Memory B cell (primary cell): ENCODE results near the gene PROM1.

Source experiments
- ATAC-seq: fragments of 150-1000 bp; cut with Tn5 transposase; 2 replicates; pipeline ENCODE4 v1.10.0; 2021; ENCODE audit warnings: low read depth, mild to moderate bottlenecking, moderate library complexity
- DNase-seq, 2 donors: peaks; one replicate each; pipeline ENCODE4 v3.0.0; 2022; ENCODE audit warnings: low spot score in 2 of 2
- H3K27ac Mint-ChIP-seq: one replicate; pipeline ENCODE4 v1.8.0; 2022; ENCODE audit warnings: mild to moderate bottlenecking, moderate library complexity, mixed read lengths
- H3K27me3 Mint-ChIP-seq: one replicate; pipeline ENCODE4 v1.8.0; 2022; ENCODE audit warnings: mixed read lengths
- H3K36me3 Mint-ChIP-seq: one replicate; pipeline ENCODE4 v1.8.0; 2022; ENCODE audit warnings: mild to moderate bottlenecking, mixed read lengths
- H3K4me1 Mint-ChIP-seq: one replicate; pipeline ENCODE4 v1.8.0; 2022; ENCODE audit warnings: mixed read lengths
- H3K4me3 Mint-ChIP-seq: one replicate; pipeline ENCODE4 v1.8.0; 2022; ENCODE audit warnings: mild to moderate bottlenecking, moderate library complexity, mixed read lengths
- H3K9me3 Mint-ChIP-seq: one replicate; pipeline ENCODE4 v1.8.0; 2022; ENCODE audit warnings: mixed read lengths

The PROM1 gene

DNA sequence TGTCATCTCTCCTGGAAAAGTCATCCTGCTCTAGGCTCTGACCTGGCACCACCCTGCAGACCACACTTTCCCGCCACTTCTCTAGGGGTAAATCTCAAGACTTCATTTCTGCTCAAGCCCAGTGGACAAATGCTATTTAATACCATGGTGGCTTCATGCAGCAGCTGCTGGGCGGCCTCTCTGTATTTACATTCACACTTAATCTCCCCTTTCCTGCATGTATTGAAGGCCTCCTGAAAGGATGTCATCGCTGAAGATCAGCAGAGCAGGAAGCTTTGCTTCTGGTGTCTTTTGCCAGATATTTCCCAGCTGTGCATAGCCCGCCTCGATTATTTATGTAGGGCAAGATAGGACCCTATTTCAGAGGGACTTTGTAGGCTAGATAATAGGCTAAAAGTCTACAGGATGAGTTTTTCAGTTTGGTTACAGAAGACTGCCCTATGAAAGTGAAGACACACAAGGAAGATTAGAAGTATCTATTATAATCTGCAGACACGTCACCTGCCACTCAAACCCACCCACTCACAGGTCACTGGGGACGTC lies 17.2 kb downstream of the PROM1 start:
- Mint-ChIP-seq H3K4me1 (no peaks in the 10 kb centered on the region), H3K27me3 (peaks cover 7% of the 10 kb centered on the region), H3K27ac (no peak overlapping the region), H3K36me3 (no peaks in the 10 kb centered on the region), H3K4me3 (no peak overlapping the region), H3K9me3 (peaks cover 2% of the 10 kb centered on the region)
- no peak for DNase-seq
- no peak for ATAC-seq

DNA sequence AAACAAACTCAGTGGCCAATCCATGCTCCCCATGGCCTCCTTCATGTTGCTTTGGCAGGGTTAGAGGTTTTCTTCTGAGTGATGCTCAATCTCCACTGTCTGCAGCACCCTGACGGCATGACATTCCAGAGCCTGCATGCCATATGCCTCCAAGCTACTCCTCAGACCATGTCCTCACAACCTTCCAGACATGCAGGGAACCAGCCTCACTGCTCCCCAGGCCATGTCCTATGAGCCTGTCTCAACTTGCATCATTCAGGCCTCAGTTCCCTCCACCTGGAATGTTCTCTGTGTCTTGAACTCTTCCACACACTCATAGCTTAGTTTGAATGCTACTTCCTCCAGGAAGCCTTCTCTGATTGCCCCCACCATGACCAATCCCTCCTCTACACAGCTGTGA lies 18.8 kb downstream of the PROM1 start:
- no peaks in the 10 kb centered on the region for H3K4me1 Mint-ChIP-seq
- peaks cover 2% of the 10 kb centered on the region for H3K9me3 Mint-ChIP-seq
- no peaks in the 10 kb centered on the region for H3K36me3 Mint-ChIP-seq
- no peak overlapping the region for H3K4me3 Mint-ChIP-seq
- no peak for DNase-seq
- peaks cover 9% of the 10 kb centered on the region for H3K27me3 Mint-ChIP-seq
- no peak for ATAC-seq
- no peak overlapping the region for H3K27ac Mint-ChIP-seq

DNA sequence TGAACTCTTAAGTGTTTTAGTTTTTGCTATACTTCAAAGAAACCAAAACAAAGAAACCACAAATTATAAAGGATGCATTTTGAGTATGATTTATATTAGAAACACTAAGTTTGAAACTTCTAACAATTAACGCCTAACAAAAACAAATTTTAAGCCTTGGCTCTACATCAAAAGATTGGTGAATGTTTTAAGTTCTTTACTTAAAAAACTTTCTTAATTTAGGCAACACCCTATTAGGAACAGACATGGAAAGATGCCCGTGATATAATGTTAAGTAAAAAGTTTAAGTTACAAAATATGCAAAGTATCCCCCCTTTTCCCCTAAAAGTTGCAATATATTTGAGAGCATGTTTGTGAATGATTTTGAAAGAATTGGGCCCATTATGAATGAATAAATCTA lies 21.2 kb downstream of the PROM1 start:
- Mint-ChIP-seq H3K4me3 (no peak overlapping the region), H3K27ac (no peak overlapping the region), H3K9me3 (peaks cover 2% of the 10 kb centered on the region), H3K36me3 (no peaks in the 10 kb centered on the region), H3K27me3 (peaks cover 10% of the 10 kb centered on the region), H3K4me1 (no peaks in the 10 kb centered on the region)
- no peak for ATAC-seq
- no peak for DNase-seq

DNA sequence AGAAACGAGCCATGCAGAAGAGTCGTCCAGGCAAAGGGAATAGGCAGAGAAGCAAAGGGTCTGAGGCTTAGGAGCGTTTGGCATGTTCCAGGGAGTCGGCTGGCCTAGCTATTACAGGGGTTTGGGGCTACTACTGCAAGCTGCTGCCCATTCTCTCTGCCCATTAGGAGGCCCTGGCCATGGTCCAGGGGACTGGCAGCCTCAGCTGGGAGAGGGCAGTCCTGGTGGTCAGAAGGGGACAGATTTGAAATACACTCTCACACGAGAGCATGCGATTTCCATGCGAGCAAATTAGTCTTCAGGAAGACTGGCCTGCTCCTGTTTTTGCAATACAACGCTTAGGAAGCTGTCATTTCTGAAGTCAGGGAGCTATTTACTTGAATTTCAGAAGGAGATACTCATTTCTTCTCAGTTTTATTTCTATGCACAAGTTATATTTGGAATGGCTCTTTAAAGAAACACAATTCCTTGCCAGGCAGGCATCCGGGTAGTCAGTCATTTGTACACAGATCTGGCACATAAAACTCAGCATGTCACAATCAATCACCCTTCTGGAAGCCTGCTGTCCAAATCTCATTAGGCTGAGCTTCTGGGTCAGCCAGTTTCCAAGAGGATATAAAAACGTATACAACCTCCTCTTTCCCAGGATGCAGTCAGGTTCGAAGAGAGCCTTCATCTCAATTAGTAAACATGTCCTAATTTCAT lies 27.0 kb downstream of the PROM1 start:
- no peaks in the 10 kb centered on the region for H3K4me1 Mint-ChIP-seq
- H3K9me3 Mint-ChIP-seq = no peaks in the 10 kb centered on the region
- no peak overlapping the region for H3K4me3 Mint-ChIP-seq
- ATAC-seq = no peak
- no peak overlapping the region for H3K27ac Mint-ChIP-seq
- DNase-seq = no peak
- no peaks in the 10 kb centered on the region for H3K36me3 Mint-ChIP-seq
- H3K27me3 Mint-ChIP-seq = peaks cover 24% of the 10 kb centered on the region

DNA sequence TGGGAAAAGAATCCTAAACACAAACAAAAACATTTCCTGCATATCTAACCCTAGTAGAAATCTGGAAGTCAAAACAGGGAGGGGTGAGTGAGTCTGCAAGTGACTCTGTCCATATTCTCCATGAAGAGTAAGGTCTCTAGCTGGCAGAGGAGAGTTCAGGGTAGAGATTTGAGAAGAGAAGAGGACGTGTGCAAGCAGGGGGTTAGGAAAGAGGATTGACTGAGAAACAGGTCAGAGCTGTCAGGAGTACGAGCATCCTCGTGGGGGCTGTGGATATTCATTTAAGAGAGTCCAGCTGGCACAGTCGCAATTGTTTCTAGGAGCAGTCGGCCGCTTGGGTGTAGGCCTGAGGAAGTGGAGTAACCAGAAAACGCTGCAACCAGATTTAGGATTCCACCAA lies 27.9 kb downstream of the PROM1 start:
- H3K4me1 Mint-ChIP-seq = no peaks in the 10 kb centered on the region
- no peak overlapping the region for H3K4me3 Mint-ChIP-seq
- H3K9me3 Mint-ChIP-seq = no peaks in the 10 kb centered on the region
- H3K27me3 Mint-ChIP-seq = peaks cover 20% of the 10 kb centered on the region
- no peak for ATAC-seq
- no peak for DNase-seq
- H3K27ac Mint-ChIP-seq = no peak overlapping the region
- H3K36me3 Mint-ChIP-seq = no peaks in the 10 kb centered on the region

DNA sequence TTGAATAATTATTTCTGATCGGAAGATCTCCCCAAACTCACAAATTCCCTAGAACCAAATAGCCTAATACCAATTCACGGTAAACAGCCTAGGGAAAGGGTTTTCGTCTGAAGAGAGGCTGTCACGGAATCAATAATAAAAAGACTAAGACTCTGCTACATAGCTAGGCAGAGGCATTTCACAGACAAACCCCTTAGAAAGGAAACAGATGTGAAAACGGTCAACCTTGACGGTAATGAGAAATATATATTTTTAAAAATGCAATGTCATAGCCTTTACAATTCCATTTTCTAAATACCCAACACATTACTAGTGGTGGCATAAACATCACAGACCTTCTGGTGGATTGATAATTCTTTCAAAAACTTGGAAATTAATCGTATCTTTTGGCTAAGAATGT lies 28.4 kb downstream of the PROM1 start:
- Mint-ChIP-seq H3K4me3 (no peak overlapping the region), H3K27me3 (peaks cover 20% of the 10 kb centered on the region), H3K36me3 (no peaks in the 10 kb centered on the region), H3K27ac (no peak overlapping the region), H3K9me3 (no peaks in the 10 kb centered on the region), H3K4me1 (no peaks in the 10 kb centered on the region)
- DNase-seq (no peak), ATAC-seq (no peak)

DNA sequence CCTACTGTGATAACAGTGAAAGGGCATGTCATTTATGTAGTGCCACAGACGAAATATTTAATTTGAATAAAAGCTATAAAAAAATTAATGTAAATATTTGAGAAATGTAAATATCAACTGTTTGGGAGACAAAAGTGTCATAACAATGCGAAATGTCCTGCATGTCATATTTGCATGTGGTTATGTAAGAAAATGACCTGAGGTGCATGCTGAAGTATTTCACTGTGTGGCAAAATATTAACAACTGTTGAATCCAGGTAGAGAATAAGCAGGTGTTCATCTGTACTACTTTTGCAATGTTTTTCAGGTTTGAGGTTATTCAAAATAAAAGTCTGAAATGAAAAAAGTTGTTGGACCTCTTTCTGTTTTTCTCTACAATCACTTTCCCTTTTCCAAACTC lies 30.9 kb downstream of the PROM1 start:
- no peaks in the 10 kb centered on the region for H3K36me3 Mint-ChIP-seq
- H3K4me1 Mint-ChIP-seq = no peaks in the 10 kb centered on the region
- DNase-seq (no peak), ATAC-seq (no peak)
- H3K9me3 Mint-ChIP-seq = no peaks in the 10 kb centered on the region
- peaks cover 20% of the 10 kb centered on the region for H3K27me3 Mint-ChIP-seq
- H3K4me3 Mint-ChIP-seq = no peak overlapping the region
- H3K27ac Mint-ChIP-seq = no peak overlapping the region

DNA sequence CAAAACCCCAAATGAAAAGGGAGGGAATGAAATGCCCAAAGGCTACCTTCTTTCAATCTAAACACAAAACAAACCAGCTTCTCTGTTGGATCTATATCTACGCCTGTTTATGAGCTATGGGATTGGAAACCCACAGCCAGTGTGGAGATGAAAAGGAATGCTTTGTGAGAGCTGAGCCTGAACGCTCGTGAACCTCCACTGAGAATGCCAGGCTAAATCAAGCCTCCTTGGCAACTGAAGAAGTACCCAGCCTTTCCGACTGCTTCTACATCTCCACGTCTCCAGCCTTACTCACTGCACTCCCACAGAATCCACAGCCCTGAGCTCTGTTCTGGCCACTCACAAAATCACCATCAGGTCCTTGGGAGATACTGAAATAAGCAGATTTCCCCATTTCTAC lies 31.8 kb downstream of the PROM1 start:
- H3K9me3 Mint-ChIP-seq = no peaks in the 10 kb centered on the region
- H3K27ac Mint-ChIP-seq = no peak overlapping the region
- no peaks in the 10 kb centered on the region for H3K36me3 Mint-ChIP-seq
- peaks cover 20% of the 10 kb centered on the region for H3K27me3 Mint-ChIP-seq
- H3K4me3 Mint-ChIP-seq = no peak overlapping the region
- DNase-seq (no peak), ATAC-seq (no peak)
- no peaks in the 10 kb centered on the region for H3K4me1 Mint-ChIP-seq

DNA sequence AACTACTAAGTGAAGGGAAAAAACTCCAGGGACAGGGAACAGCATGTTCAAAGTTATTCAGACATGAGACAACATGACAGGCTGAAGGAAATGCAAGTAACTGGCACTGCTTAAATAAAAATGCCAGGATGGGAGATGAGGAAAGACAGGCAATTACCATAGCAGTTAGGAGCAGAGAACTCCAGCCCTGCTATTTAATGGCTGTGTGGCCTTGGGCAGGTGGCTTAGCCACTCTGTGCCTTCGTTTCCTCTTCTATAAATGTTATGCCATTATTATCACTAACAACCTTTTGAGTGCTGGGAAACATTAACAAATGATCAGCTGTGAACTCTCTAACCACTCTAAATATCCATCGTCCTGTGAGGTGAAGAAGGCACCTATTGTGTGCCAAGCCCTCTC lies 32.7 kb downstream of the PROM1 start:
- Mint-ChIP-seq H3K36me3 (no peaks in the 10 kb centered on the region), H3K4me1 (no peaks in the 10 kb centered on the region), H3K4me3 (no peak overlapping the region), H3K9me3 (no peaks in the 10 kb centered on the region), H3K27ac (no peak overlapping the region), H3K27me3 (peaks cover 20% of the 10 kb centered on the region)
- ATAC-seq (no peak), DNase-seq (no peak)

DNA sequence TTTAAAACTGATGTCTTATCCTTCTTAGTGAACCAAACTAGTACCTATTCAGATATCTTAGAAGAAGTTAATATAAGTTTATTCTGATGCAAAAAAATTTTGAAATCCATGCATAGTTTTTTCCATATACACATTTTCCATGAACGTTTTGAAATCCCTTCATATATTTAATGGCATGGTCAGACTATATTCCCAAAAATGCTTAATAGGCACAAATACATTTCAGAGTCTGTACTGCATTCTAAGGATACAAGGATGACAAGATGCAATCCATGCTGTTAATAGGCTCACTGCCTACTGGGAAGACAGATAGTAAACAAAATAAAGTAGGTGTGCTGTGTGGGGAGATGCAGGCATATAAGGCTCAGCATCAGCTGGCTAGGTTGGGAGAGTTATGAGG lies 33.2 kb downstream of the PROM1 start:
- Mint-ChIP-seq H3K27ac (no peak overlapping the region), H3K9me3 (no peaks in the 10 kb centered on the region), H3K4me1 (no peaks in the 10 kb centered on the region), H3K27me3 (peaks cover 15% of the 10 kb centered on the region), H3K4me3 (no peak overlapping the region), H3K36me3 (no peaks in the 10 kb centered on the region)
- DNase-seq (no peak), ATAC-seq (no peak)

DNA sequence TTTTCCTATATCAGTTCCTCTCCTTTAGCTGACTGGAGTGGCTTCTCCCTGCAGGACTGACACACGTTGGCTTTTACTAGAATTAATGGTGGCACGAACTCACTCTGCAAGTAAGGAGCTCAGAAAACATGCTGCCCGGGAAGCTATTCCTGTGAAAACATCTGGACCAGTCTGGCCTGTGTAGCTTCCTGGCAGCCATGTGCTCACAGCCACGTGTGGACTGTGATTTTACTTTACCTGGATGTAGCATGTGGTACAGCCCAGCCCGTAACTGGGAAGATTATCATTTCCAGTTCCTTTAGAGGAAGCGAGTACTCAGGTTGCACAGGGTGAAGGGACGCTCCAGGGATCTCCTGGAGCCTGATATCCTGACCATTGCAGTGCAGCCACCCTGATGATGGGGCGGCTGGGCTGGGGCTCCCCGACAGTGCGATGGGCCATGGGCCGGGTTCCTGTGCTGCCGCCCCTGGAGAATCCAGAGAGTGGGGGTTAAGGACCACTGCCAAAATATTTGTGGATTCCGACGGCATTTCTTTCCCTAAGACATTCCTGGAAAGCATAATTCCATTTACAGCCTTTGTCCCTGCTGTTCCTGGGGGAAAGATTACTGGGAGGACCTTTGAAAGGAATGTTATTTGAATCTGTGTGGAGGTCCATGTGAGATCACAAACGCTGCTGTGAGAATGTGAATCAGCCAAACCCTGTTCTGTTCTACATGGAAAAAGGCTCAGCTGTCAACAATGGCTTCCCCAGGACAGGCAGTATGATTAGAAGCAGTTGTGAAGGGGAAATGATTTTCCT lies 35.0 kb downstream of the PROM1 start:
- H3K27me3 Mint-ChIP-seq = peaks cover 6% of the 10 kb centered on the region
- no peaks in the 10 kb centered on the region for H3K4me1 Mint-ChIP-seq
- H3K4me3 Mint-ChIP-seq = no peak overlapping the region
- no peak overlapping the region for H3K27ac Mint-ChIP-seq
- H3K9me3 Mint-ChIP-seq = no peaks in the 10 kb centered on the region
- DNase-seq (no peak), ATAC-seq (no peak)
- H3K36me3 Mint-ChIP-seq = no peaks in the 10 kb centered on the region

DNA sequence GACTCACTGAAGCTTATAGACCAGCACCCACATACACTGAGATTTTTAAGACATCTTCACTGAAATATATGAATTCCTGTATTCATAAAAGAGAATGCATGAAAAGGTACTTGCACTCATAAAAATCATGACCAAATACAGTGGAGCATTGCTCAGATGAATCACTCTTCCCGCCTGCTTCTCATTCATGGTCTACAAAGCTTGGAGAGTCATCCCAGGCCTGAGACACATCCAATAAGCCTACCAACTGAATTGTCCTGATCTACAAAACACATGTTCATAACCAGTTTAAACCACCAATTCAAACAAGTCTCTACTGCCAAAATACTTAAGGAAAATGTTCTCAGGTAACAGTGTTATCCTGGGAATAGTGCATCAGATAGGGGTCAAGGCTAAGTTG lies 38.1 kb downstream of the PROM1 start:
- Mint-ChIP-seq H3K27ac (no peak overlapping the region), H3K9me3 (no peaks in the 10 kb centered on the region), H3K4me3 (no peak overlapping the region), H3K4me1 (no peaks in the 10 kb centered on the region), H3K36me3 (no peaks in the 10 kb centered on the region), H3K27me3 (peaks cover 8% of the 10 kb centered on the region)
- no peak for ATAC-seq
- no peak for DNase-seq

DNA sequence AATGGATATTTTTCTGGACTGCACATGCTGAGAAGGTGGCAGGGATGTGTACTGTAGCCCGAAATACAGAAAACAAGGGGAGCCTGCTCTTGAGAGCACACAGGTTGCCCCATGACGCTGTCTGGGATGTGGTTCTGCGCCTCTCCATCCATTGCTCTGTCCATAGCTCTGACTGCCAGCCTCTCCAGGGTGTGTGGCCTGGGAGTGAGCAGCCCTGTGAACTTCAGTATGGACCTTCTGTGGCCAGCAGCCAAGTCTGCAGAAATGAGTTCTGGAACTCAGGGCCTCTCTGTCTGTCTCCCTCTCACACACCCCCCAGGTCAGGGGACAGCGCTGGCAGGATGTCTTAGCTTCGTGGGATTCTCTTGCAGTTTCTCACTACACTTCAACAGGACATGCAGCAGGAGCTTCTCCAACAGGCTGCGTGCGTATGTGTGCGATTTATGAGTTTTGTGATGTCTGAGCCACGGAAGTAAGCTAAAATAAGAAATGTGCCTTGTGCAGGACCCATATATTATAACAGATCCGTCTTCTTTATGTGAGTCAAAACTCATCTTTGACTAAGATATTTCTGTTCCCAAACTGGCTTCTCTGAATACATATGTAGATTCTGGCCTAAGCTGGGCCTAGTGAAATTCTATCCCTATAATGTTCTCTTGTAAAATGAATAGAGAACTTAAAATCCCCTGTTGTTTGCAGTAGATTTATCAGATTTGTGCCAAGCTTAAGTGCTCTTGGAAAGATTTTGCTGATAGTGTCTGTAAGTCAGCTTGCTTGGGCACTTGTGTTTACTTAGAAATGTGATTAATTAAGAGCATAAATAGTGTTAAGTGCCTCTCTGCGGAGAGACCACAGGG lies 40.0 kb downstream of the PROM1 start:
- ATAC-seq = no peak
- Mint-ChIP-seq H3K4me1 (no peaks in the 10 kb centered on the region), H3K27ac (no peak overlapping the region), H3K9me3 (no peaks in the 10 kb centered on the region), H3K27me3 (peaks cover 8% of the 10 kb centered on the region), H3K36me3 (no peaks in the 10 kb centered on the region), H3K4me3 (no peak overlapping the region)
- no peak for DNase-seq

DNA sequence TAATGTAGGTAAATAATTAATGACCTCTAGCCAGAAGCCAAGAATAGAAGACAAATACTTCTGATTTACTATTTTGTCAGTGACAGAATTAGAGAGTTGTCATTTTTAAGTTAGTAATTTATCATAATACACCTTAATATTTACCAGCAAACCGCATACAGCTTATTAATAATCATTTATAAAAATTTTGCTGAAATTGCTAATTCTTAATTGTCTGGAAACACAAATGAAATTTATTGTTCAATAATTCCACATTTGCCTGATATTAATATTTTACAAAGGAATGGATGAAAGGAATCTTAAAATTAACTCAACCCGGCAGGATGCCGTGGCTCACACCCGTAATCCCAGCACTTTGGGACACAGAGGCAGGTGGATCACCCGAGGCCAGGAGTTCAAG lies 44.7 kb downstream of the PROM1 start:
- H3K36me3 Mint-ChIP-seq = no peaks in the 10 kb centered on the region
- peaks cover 7% of the 10 kb centered on the region for H3K27me3 Mint-ChIP-seq
- H3K4me1 Mint-ChIP-seq = peaks cover 3% of the 10 kb centered on the region
- H3K9me3 Mint-ChIP-seq = no peaks in the 10 kb centered on the region
- H3K27ac Mint-ChIP-seq = no peak overlapping the region
- DNase-seq (no peak), ATAC-seq (no peak)
- no peak overlapping the region for H3K4me3 Mint-ChIP-seq
